Muscle layer of colon (tissue), 2 donors: Measurements from ENCODE around the gene AGAP1.

Experiments
- H3K27ac ChIP-seq: one replicate; pipeline ENCODE4 v1.7.0; 2013; ENCODE audit warnings: low read depth, mild to moderate bottlenecking, low read length, moderate library complexity
- H3K27me3 ChIP-seq, 2 donors: one replicate each; pipeline ENCODE4 v1.7.0; 2013; ENCODE audit warnings: low read length in 2 of 2, mild to moderate bottlenecking in 2 of 2; ENCODE audit not compliant: insufficient read depth in 2 of 2, control insufficient read depth in 1 of 2
- H3K36me3 ChIP-seq: one replicate; pipeline ENCODE4 v1.7.0; 2013; ENCODE audit warnings: mild to moderate bottlenecking, low read length; ENCODE audit not compliant: insufficient read depth
- H3K4me1 ChIP-seq: one replicate; pipeline ENCODE4 v1.7.0; 2013; ENCODE audit warnings: mild to moderate bottlenecking, low read length; ENCODE audit not compliant: insufficient read depth
- H3K4me3 ChIP-seq, 2 donors: one replicate each; pipeline ENCODE4 v1.7.0; 2013; ENCODE audit warnings: low read length in 2 of 2, low read depth in 1 of 2, mild to moderate bottlenecking in 1 of 2, moderate library complexity in 1 of 2
- H3K9ac ChIP-seq: one replicate; pipeline ENCODE4 v1.7.0; 2013; ENCODE audit warnings: low read length
- H3K9me3 ChIP-seq: one replicate; pipeline ENCODE4 v1.7.0; 2013; ENCODE audit warnings: mild to moderate bottlenecking, low read length
- donor health status: abdominal sarcoma.
- donor health status: Adenocarcinoma of cecum.

The AGAP1 gene

DNA sequence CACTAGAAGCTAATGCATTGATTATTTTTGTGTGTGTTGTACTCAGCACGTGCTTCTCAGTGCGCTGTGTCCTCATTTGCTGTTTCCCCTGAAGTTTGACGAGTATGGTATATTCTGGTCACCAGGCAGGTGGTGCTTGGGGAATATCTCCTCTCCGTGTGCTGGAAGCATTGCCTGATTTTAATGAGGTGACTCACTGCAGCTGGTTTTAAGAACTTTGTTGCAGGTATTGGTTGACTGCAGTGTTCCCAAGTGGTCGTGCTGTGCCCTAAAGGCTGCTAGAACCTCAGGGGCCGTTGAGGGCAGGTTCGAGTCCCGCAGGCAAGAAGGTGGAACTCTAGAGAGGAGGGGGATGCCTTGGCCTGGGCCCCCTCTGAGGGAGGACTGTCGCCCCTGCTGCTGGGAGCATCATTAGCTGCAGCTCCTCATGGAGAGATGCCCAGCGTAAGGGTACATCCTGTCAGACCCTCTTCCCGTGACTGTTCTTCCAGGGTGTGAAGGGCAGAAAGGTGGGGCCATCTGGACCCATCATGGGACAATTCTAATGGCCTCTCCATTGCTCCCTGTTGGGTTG is 82.6 kb downstream of the AGAP1 start:
- Histone ChIP-seq H3K9ac (no peak overlapping the region), H3K4me3 (no peak overlapping the region), H3K27ac (no peak overlapping the region), H3K36me3 (no peaks in the 10 kb centered on the region), H3K4me1 (peaks cover 14% of the 10 kb centered on the region), H3K9me3 (no peaks in the 10 kb centered on the region), H3K27me3 (no peaks in the 10 kb centered on the region)

DNA sequence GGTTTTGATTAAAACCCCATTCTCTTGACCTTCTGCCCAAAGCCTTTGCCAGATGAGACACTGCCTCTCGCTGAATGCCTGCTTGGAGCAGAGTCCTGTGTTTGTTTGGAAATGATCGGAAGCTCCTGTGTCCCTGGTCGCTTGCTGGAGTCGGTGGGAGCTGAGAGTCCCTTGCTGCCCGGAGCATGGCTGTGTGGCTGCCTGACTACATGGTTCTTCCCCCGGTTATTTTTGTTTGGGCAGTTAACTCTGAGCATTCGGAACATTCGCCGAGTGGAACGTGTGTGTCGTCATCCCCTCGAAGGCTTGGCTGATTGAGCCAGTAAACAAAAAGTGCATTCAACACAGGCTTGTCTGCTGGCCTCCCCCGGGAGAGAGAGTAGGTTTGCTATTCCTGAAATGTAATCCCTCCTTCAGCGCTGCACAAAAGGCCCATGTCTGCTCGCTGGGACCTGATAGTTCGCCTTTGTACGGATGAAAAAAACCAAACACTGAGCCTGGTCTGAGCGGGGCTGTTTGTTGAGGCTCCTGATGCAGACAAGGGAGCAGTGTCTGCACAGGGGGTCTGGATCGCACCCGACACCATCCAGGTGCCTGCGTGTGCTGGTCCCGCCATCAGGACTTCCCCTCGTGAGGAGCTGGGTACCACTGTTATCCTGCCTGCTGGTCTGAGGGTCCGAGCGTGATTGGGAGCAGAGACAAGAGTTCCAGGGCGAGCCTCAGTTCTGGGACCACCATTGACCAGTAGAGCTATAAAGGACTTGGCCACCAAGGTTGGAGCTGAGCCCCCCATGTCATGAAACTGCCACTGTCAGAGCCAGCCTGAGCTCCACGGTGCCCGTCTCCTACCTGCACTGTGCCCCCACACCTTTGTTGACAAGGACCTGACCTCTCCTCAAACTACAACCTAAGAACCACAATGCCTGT is 83.8 kb downstream of the AGAP1 start:
- H3K27ac ChIP-seq, result no peak overlapping the region
- H3K9me3 ChIP-seq, result no peaks in the 10 kb centered on the region
- H3K36me3 ChIP-seq, result no peaks in the 10 kb centered on the region
- no peak overlapping the region for H3K4me3 ChIP-seq
- H3K9ac ChIP-seq, result no peak overlapping the region
- peaks cover 14% of the 10 kb centered on the region for H3K4me1 ChIP-seq
- no peaks in the 10 kb centered on the region for H3K27me3 ChIP-seq

DNA sequence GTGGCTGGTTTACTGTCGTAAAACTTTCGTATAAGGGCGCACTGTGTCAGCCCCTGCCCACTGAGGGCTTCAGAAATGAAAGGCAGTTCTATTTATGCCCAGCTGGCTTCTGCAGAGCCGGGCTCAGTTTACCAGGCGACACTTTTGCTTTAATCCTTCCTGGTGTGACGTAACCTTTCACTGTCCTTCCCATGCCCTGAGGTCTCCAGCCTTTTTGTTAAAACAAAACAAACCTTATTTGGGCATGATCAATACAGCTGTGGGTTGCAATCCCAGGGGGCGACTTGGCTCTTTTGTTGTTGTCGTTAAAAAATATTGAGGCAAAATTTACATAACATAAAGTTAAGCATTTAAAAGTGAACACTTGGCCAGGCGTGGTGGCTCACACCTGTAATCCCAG is 85.3 kb downstream of the AGAP1 start:
- H3K4me3 ChIP-seq, result no peak overlapping the region
- H3K4me1 ChIP-seq, result peaks cover 7% of the 10 kb centered on the region
- no peak overlapping the region for H3K27ac ChIP-seq
- no peaks in the 10 kb centered on the region for H3K36me3 ChIP-seq
- no peaks in the 10 kb centered on the region for H3K27me3 ChIP-seq
- no peak overlapping the region for H3K9ac ChIP-seq
- no peaks in the 10 kb centered on the region for H3K9me3 ChIP-seq

DNA sequence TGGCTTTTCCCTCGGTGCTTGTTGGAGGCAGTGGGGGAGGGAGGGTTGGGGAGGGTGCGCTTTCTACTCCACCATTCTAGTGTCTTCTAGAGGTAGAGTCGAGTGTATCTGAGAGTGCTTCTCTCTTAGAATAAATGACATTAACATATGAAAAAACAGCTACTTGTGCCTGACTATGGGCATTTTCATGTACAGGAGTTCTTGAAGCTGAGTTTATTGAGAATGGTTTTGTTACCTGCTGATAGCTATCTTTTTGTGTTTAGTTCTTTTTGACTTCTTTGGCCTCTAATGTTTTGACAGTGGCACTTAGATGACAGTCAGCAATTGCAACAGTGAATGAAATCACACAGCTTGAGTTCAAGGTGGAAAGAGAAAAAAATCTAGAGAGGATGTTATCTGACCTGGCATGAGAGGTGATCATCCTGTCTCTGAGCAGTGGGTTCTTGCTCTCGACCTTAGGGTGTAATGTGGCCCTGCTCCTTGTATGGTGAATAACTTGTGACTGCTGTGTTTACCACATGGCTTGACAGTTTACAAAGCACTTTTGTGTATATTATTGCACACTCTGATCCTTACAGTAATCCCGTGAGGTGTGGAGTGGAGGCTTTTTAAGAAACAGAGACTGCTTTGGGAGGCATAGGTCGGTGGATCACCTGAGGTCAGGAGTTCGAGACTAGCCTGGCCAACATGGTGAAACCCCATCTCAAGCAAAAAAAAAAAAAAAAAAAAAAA is 86.7 kb downstream of the AGAP1 start:
- no peak overlapping the region for H3K27ac ChIP-seq
- peaks cover 6% of the 10 kb centered on the region for H3K4me1 ChIP-seq
- H3K9ac ChIP-seq, result no peak overlapping the region
- H3K36me3 ChIP-seq, result no peaks in the 10 kb centered on the region
- H3K9me3 ChIP-seq, result no peaks in the 10 kb centered on the region
- H3K27me3 ChIP-seq, result no peaks in the 10 kb centered on the region
- H3K4me3 ChIP-seq, result no peak overlapping the region

DNA sequence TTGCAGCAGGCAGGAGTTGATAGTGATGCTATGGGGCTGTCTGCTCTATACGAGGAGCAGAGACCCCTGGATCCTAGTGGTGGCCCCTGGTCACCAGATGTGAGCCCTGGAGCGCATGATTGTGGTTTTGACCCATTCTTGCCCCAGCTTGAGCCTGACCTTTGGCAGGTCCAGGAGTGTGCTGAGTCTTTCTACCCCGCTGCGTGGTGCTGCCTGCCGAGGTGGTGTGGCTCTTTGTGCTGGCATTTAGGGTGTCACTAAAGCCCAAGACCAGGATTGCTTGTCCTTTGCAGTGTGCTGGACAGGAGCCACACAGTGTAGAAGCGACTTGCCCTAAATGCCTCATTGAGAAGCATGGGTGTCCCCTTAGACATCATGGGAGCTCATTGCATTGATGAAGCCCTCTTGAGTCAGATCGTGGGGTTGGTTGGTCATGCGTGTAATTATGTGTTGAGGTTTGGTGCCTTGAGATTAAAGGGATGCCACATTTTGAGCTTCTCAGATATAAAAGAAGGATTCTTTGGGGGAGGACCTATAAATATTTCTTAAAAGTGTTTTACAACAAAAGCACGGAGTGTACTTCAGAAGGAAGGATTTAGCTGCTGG is 88.3 kb downstream of the AGAP1 start:
- no peak overlapping the region for H3K4me3 ChIP-seq
- H3K9me3 ChIP-seq, result no peaks in the 10 kb centered on the region
- peaks cover 5% of the 10 kb centered on the region for H3K4me1 ChIP-seq
- no peak overlapping the region for H3K9ac ChIP-seq
- no peak overlapping the region for H3K27ac ChIP-seq
- H3K27me3 ChIP-seq, result no peaks in the 10 kb centered on the region
- no peaks in the 10 kb centered on the region for H3K36me3 ChIP-seq

DNA sequence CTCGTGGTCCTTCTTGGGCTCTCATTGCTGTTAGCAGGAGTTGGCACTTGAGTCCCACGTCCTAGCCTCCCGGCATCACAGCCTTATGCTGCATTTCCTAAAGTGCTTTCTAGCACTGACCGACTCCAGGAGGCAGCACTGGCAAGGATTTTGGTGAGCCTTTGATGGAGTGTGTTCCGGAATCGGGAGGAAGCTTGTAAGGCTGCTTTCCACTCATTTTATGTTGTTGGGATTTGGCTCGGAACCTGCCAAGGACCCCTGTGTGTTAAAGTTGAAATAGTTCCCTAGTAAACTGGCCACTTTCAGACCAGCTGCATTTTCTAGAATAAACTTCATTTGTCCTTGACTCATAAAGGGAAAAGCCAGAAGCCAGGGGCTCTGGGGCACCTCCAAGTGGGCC is 88.9 kb downstream of the AGAP1 start:
- no peaks in the 10 kb centered on the region for H3K27me3 ChIP-seq
- no peak overlapping the region for H3K9ac ChIP-seq
- no peak overlapping the region for H3K27ac ChIP-seq
- no peaks in the 10 kb centered on the region for H3K9me3 ChIP-seq
- no peaks in the 10 kb centered on the region for H3K36me3 ChIP-seq
- H3K4me1 ChIP-seq, result no peaks in the 10 kb centered on the region
- H3K4me3 ChIP-seq, result no peak overlapping the region

DNA sequence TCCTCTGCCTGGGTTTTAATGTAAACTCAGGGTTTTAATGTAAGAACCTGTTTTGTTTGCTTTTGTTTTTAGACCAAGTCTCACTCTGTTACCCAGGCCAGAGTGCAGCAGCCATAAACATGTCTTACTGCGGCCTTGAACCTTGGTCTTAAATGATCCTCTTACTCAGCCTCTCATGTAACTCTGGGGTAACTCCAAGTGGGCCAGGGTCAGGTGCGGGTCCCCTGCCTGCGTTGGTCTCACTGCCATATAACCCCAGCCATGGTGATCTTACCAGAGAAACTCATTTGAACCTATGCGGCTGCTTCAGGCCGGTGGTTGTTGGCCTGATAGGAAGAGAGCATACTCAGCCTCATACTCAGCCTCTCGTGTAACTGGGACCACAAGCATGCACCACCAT is 89.3 kb downstream of the AGAP1 start:
- Histone ChIP-seq H3K9ac (no peak overlapping the region), H3K4me1 (no peaks in the 10 kb centered on the region), H3K27me3 (no peaks in the 10 kb centered on the region), H3K36me3 (no peaks in the 10 kb centered on the region), H3K27ac (no peak overlapping the region), H3K9me3 (no peaks in the 10 kb centered on the region), H3K4me3 (no peak overlapping the region)

DNA sequence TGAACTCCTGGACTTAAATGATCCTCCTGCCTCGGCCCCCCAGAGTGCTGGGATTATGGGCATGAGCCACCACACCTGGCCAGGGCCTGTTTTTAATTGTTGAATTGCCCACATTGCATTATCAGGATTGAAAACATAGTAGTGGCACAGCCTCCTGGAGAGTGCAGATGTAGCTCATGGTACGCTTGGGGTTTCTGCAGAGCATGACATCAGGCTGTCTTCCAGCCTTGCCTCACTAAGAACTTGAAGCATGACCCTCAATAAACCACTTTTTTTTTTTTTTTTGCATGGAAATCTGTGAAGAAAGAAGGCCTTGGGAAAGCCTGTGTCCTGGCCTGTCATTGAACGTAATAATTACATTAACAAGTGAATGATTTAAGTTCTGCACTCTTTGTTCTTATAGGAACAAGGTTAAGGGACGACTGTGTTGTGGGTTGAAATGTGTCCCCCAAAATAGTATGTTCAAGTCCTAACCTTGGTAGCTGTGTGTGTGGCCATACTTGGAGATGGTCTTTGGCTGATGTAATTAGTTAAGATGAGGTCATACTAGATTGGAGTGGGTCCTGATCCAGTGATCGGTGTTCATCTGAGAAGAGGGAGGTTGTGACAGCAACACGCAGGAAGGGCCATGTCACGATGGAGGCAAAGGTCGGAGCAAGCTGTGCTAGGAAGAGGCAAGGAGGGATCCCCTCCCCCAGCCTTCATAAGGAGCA is 90.2 kb downstream of the AGAP1 start:
- H3K9me3 ChIP-seq, result no peaks in the 10 kb centered on the region
- H3K27me3 ChIP-seq, result no peaks in the 10 kb centered on the region
- no peaks in the 10 kb centered on the region for H3K36me3 ChIP-seq
- H3K4me3 ChIP-seq, result no peak overlapping the region
- no peak overlapping the region for H3K9ac ChIP-seq
- no peak overlapping the region for H3K27ac ChIP-seq
- H3K4me1 ChIP-seq, result no peaks in the 10 kb centered on the region

DNA sequence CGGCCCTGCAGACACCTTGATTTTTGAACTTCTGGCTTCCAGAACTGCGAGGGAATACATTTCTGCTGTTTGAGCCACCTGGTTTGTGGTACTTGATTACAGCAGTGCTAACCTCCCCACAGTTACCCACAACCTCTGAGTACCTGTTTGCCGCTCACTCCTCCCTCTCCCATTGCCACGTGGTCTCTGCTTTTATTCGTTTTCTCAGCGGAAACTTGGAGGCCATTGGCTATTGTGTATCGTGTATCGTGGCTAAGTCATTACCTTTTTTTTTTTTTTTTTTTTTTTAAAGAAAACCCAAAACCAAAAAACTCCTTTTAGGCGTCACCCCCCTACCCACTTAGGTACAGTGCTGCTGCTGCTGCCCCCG is 90.8 kb downstream of the AGAP1 start:
- no peaks in the 10 kb centered on the region for H3K27me3 ChIP-seq
- no peaks in the 10 kb centered on the region for H3K4me1 ChIP-seq
- no peak overlapping the region for H3K9ac ChIP-seq
- H3K27ac ChIP-seq, result no peak overlapping the region
- no peak overlapping the region for H3K4me3 ChIP-seq
- no peaks in the 10 kb centered on the region for H3K36me3 ChIP-seq
- H3K9me3 ChIP-seq, result no peaks in the 10 kb centered on the region

DNA sequence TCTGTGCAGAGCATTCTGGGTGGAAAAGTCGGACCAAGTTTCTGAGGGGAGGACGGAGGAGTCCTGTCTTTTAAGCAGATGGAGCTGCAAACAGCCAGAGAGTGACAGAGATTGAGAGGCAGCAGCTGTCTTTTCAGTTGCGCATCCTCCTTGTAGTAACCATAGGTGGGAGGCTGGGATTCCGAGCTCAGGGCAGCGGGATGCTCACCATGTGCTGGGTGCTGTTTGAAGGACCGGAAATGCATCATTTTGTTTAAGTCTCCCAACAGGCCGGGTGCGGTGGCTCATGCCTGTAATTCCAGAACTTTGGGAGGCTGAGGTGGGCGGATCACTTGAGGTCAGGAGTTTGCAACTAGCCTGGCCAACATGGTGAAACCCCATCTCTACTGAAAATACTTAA is 93.4 kb downstream of the AGAP1 start:
- H3K36me3 ChIP-seq, result no peaks in the 10 kb centered on the region
- H3K27me3 ChIP-seq, result no peaks in the 10 kb centered on the region
- H3K27ac ChIP-seq, result no peak overlapping the region
- no peak overlapping the region for H3K9ac ChIP-seq
- H3K4me3 ChIP-seq, result no peak overlapping the region
- no peaks in the 10 kb centered on the region for H3K9me3 ChIP-seq
- H3K4me1 ChIP-seq, result no peaks in the 10 kb centered on the region

DNA sequence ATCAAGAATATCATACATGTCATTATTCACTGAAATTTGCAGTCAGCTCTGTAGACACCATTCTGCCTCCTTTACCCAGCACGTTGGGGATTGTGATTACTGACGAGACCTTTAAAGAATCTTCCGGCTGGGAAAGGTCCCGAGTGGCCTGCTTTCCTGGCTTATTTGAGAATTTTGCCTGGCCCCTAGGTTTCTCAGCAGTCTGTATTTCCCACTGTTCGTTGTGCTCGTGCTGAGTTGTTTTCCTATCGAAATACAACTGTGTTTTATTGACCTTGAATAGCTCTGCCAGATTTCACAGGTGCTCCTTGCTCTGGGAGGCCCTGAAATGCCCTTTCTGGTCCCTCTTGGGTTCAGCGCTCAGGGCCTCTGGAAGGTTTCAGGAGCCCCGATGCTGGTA is 94.9 kb downstream of the AGAP1 start:
- no peaks in the 10 kb centered on the region for H3K27me3 ChIP-seq
- H3K4me1 ChIP-seq, result no peaks in the 10 kb centered on the region
- H3K9ac ChIP-seq, result no peak overlapping the region
- H3K27ac ChIP-seq, result no peak overlapping the region
- no peaks in the 10 kb centered on the region for H3K9me3 ChIP-seq
- no peaks in the 10 kb centered on the region for H3K36me3 ChIP-seq
- H3K4me3 ChIP-seq, result no peak overlapping the region
